ENCODE results near the gene KIT.

KIT gene

GRCh38 chr4:54677416-54677815 lies 19.7 kb downstream of the KIT start:
- no peak overlapping the region for H3K4me3 ChIP-seq (ENCODE audit: low read length in 2 of 2)
- no peaks in the 10 kb centered on the region for H3K4me1 ChIP-seq (ENCODE audit: control insufficient read depth, insufficient read depth, low read length)
- H3K9ac ChIP-seq (ENCODE audit: low read length in 2 of 2): no peak overlapping the region
- no peak overlapping the region for H3K27ac ChIP-seq (ENCODE audit: low read length)
- no peaks in the 10 kb centered on the region for H3K27me3 ChIP-seq (ENCODE audit: control insufficient read depth in 1 of 2, insufficient read depth in 2 of 2, low read length in 2 of 2)
- H3K9me3 ChIP-seq (ENCODE audit: control insufficient read depth in 2 of 2, low read length in 2 of 2): no peaks in the 10 kb centered on the region
- H3K36me3 ChIP-seq (ENCODE audit: control insufficient read depth in 2 of 2, insufficient read depth in 2 of 2, low read length in 2 of 2): no peaks in the 10 kb centered on the region

GRCh38 chr4:54677853-54678650 lies 20.3 kb downstream of the KIT start:
- no peaks in the 10 kb centered on the region for H3K36me3 ChIP-seq (ENCODE audit: control insufficient read depth in 2 of 2, insufficient read depth in 2 of 2, low read length in 2 of 2)
- H3K4me1 ChIP-seq (ENCODE audit: control insufficient read depth, insufficient read depth, low read length): no peaks in the 10 kb centered on the region
- H3K9me3 ChIP-seq (ENCODE audit: control insufficient read depth in 2 of 2, low read length in 2 of 2): no peaks in the 10 kb centered on the region
- H3K9ac ChIP-seq (ENCODE audit: low read length in 2 of 2): no peak overlapping the region
- H3K27ac ChIP-seq (ENCODE audit: low read length): no peak overlapping the region
- no peak overlapping the region for H3K4me3 ChIP-seq (ENCODE audit: low read length in 2 of 2)
- H3K27me3 ChIP-seq (ENCODE audit: control insufficient read depth in 1 of 2, insufficient read depth in 2 of 2, low read length in 2 of 2): no peaks in the 10 kb centered on the region

DNA sequence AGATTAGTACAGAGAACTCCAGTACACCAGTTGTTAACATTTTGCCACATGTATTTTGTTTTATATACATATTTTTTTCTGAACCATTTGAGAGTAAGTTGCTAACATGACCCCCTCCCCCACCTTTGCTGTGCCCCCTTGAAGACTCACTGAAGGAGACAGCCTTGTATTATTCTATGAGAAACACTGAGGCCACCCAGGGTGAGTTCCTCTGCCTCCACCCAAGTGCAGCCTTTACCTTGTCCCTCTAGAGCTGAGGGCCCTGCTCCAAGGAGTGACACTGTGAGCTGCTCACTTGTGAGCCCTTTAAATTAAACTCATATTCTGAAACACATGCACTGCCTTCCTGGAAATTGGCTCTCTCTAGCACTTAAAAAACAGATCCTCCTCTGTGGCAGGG lies 21.1 kb downstream of the KIT start:
- H3K4me1 ChIP-seq (ENCODE audit: control insufficient read depth, insufficient read depth, low read length): no peaks in the 10 kb centered on the region
- H3K27ac ChIP-seq (ENCODE audit: low read length): no peak overlapping the region
- no peaks in the 10 kb centered on the region for H3K36me3 ChIP-seq (ENCODE audit: control insufficient read depth in 2 of 2, insufficient read depth in 2 of 2, low read length in 2 of 2)
- H3K9ac ChIP-seq (ENCODE audit: low read length in 2 of 2): no peak overlapping the region
- no peaks in the 10 kb centered on the region for H3K27me3 ChIP-seq (ENCODE audit: control insufficient read depth in 1 of 2, insufficient read depth in 2 of 2, low read length in 2 of 2)
- no peaks in the 10 kb centered on the region for H3K9me3 ChIP-seq (ENCODE audit: control insufficient read depth in 2 of 2, low read length in 2 of 2)
- H3K4me3 ChIP-seq (ENCODE audit: low read length in 2 of 2): no peak overlapping the region

GRCh38 chr4:54679813-54680212 lies 22.1 kb downstream of the KIT start:
- Histone ChIP-seq H3K4me3 (ENCODE audit: low read length in 2 of 2) (no peak overlapping the region), H3K36me3 (ENCODE audit: control insufficient read depth in 2 of 2, insufficient read depth in 2 of 2, low read length in 2 of 2) (no peaks in the 10 kb centered on the region), H3K27me3 (ENCODE audit: control insufficient read depth in 1 of 2, insufficient read depth in 2 of 2, low read length in 2 of 2) (no peaks in the 10 kb centered on the region), H3K4me1 (ENCODE audit: control insufficient read depth, insufficient read depth, low read length) (no peaks in the 10 kb centered on the region), H3K9ac (ENCODE audit: low read length in 2 of 2) (no peak overlapping the region), H3K9me3 (ENCODE audit: control insufficient read depth in 2 of 2, low read length in 2 of 2) (no peaks in the 10 kb centered on the region), H3K27ac (ENCODE audit: low read length) (no peak overlapping the region)

GRCh38 chr4:54683616-54684346 lies 26.0 kb downstream of the KIT start:
- no peak overlapping the region for H3K9ac ChIP-seq (ENCODE audit: low read length in 2 of 2)
- H3K4me1 ChIP-seq (ENCODE audit: control insufficient read depth, insufficient read depth, low read length): no peaks in the 10 kb centered on the region
- no peak overlapping the region for H3K4me3 ChIP-seq (ENCODE audit: low read length in 2 of 2)
- no peaks in the 10 kb centered on the region for H3K36me3 ChIP-seq (ENCODE audit: control insufficient read depth in 2 of 2, insufficient read depth in 2 of 2, low read length in 2 of 2)
- no peaks in the 10 kb centered on the region for H3K27me3 ChIP-seq (ENCODE audit: control insufficient read depth in 1 of 2, insufficient read depth in 2 of 2, low read length in 2 of 2)
- H3K9me3 ChIP-seq (ENCODE audit: control insufficient read depth in 2 of 2, low read length in 2 of 2): no peaks in the 10 kb centered on the region
- H3K27ac ChIP-seq (ENCODE audit: low read length): no peak overlapping the region

- Histone ChIP-seq H3K4me1 (ENCODE audit: control insufficient read depth, insufficient read depth, low read length) (no peaks in the 10 kb centered on the region), H3K4me3 (ENCODE audit: low read length in 2 of 2) (no peak overlapping the region), H3K27ac (ENCODE audit: low read length) (no peak overlapping the region), H3K27me3 (ENCODE audit: control insufficient read depth in 1 of 2, insufficient read depth in 2 of 2, low read length in 2 of 2) (no peaks in the 10 kb centered on the region), H3K36me3 (ENCODE audit: control insufficient read depth in 2 of 2, insufficient read depth in 2 of 2, low read length in 2 of 2) (no peaks in the 10 kb centered on the region), H3K9ac (ENCODE audit: low read length in 2 of 2) (no peak overlapping the region), H3K9me3 (ENCODE audit: control insufficient read depth in 2 of 2, low read length in 2 of 2) (no peaks in the 10 kb centered on the region)
Observed at GRCh38 chr4:54685810-54686209, 28.1 kb downstream of the KIT start.

DNA sequence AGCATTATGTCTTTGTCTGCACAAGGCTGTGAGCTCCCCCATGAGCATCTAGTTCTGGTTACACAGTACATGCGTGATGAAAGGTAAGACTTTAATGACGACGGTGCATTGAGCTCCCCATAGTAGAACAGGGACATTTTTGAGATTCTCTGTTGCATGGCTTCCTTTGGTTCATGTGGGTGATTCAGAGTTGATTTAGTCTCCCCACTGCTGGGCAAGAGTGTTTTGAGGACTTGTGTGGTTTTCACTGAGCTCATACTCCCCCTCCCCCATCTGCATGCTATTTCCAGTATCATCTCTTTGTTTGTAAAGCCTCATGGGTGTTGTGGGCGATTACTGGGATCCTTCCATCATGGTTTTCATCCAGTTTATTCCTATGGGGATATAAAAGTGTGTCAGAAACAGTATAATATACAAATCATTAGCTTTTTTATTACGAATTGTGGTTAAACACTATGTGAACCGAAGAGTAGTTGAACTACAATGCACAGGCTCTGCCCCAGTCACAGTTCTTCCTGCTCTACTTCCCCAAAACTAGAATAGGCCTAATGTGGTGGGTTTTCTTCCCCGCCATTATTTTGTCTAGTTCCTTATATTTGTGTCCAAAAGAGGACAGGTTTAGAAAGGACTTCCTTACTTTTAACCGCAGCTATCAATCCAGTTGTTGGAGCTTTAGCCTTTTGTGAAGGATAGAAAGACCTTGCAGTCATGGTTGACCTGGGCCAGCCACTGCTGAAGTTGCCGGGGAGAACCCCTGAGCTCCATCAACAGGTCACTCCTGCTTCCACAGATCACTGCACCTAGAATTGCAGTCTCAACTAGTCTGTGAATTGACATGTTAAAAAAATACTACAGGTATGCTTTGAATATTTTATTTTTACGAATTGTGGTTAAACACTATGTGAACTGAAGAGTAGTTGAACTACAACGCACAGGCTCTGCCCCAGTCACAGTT lies 30.4 kb downstream of the KIT start:
- Histone ChIP-seq H3K27ac (ENCODE audit: low read length) (no peak overlapping the region), H3K27me3 (ENCODE audit: control insufficient read depth in 1 of 2, insufficient read depth in 2 of 2, low read length in 2 of 2) (no peaks in the 10 kb centered on the region), H3K4me1 (ENCODE audit: control insufficient read depth, insufficient read depth, low read length) (no peaks in the 10 kb centered on the region), H3K9me3 (ENCODE audit: control insufficient read depth in 2 of 2, low read length in 2 of 2) (no peaks in the 10 kb centered on the region), H3K9ac (ENCODE audit: low read length in 2 of 2) (no peak overlapping the region), H3K36me3 (ENCODE audit: control insufficient read depth in 2 of 2, insufficient read depth in 2 of 2, low read length in 2 of 2) (no peaks in the 10 kb centered on the region), H3K4me3 (ENCODE audit: low read length in 2 of 2) (no peak overlapping the region)

- Histone ChIP-seq H3K4me3 (ENCODE audit: low read length in 2 of 2) (no peak overlapping the region), H3K4me1 (ENCODE audit: control insufficient read depth, insufficient read depth, low read length) (no peaks in the 10 kb centered on the region), H3K27me3 (ENCODE audit: control insufficient read depth in 1 of 2, insufficient read depth in 2 of 2, low read length in 2 of 2) (no peaks in the 10 kb centered on the region), H3K9me3 (ENCODE audit: control insufficient read depth in 2 of 2, low read length in 2 of 2) (no peaks in the 10 kb centered on the region), H3K36me3 (ENCODE audit: control insufficient read depth in 2 of 2, insufficient read depth in 2 of 2, low read length in 2 of 2) (no peaks in the 10 kb centered on the region), H3K27ac (ENCODE audit: low read length) (no peak overlapping the region), H3K9ac (ENCODE audit: low read length in 2 of 2) (no peak overlapping the region)
Observed at GRCh38 chr4:54695337-54695736, 37.6 kb downstream of the KIT start.

DNA sequence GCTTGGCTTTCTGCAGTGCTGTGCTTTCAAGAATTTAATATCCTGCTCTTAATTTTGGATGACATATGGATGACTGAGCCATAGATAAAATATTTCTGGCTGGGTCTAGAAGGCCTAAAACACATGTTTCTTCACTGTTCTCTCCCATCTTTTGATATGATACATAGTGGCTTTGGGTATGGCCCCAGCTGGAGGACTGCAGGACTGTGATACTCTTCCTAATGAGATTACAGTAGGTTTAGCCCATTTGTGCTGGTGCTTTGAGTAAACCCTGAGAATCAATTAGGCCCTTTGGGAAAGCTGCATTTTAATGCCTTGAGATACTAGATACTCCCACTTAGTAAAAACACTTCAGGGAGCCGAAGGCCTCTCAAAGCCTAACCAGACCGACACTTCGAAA lies 38.0 kb downstream of the KIT start:
- Histone ChIP-seq H3K9ac (ENCODE audit: low read length in 2 of 2) (no peak overlapping the region), H3K9me3 (ENCODE audit: control insufficient read depth in 2 of 2, low read length in 2 of 2) (no peaks in the 10 kb centered on the region), H3K27me3 (ENCODE audit: control insufficient read depth in 1 of 2, insufficient read depth in 2 of 2, low read length in 2 of 2) (no peaks in the 10 kb centered on the region), H3K27ac (ENCODE audit: low read length) (no peak overlapping the region), H3K4me3 (ENCODE audit: low read length in 2 of 2) (no peak overlapping the region), H3K36me3 (ENCODE audit: control insufficient read depth in 2 of 2, insufficient read depth in 2 of 2, low read length in 2 of 2) (no peaks in the 10 kb centered on the region), H3K4me1 (ENCODE audit: control insufficient read depth, insufficient read depth, low read length) (no peaks in the 10 kb centered on the region)

GRCh38 chr4:54696649-54697048 lies 38.9 kb downstream of the KIT start:
- Histone ChIP-seq H3K9ac (ENCODE audit: low read length in 2 of 2) (no peak overlapping the region), H3K4me1 (ENCODE audit: control insufficient read depth, insufficient read depth, low read length) (no peaks in the 10 kb centered on the region), H3K27ac (ENCODE audit: low read length) (no peak overlapping the region), H3K36me3 (ENCODE audit: control insufficient read depth in 2 of 2, insufficient read depth in 2 of 2, low read length in 2 of 2) (no peaks in the 10 kb centered on the region), H3K4me3 (ENCODE audit: low read length in 2 of 2) (no peak overlapping the region), H3K9me3 (ENCODE audit: control insufficient read depth in 2 of 2, low read length in 2 of 2) (no peaks in the 10 kb centered on the region), H3K27me3 (ENCODE audit: control insufficient read depth in 1 of 2, insufficient read depth in 2 of 2, low read length in 2 of 2) (no peaks in the 10 kb centered on the region)
